GM12892 (cell line): ENCODE results near the gene TBC1D22A.

Experiments used
- DNase-seq: peaks from one replicate; pipeline ENCODE4 v3.0.0; 2011; ENCODE audit not compliant: insufficient read length
- FAIRE-seq: peaks from 2 replicates; lab custom pipeline; 2011; peaks lifted over from hg19 to GRCh38; lab: Jason Lieb, UNC
- POLR2A ChIP-seq: IDR thresholded peaks from 2 replicates; pipeline ENCODE4 v1.6.1; 2011; ENCODE audit warnings: low read depth, low read length, control low read depth
- POLR2AphosphoS5 ChIP-seq: IDR thresholded peaks from 2 replicates; pipeline ENCODE4 v1.6.1; 2011; ENCODE audit warnings: low read depth, low read length, control low read depth
- TAF1 ChIP-seq: IDR thresholded peaks from 2 replicates; pipeline ENCODE4 v1.6.1; 2011; ENCODE audit warnings: low read depth, mild to moderate bottlenecking, control low read depth, low read length, borderline replicate concordance

Gene TBC1D22A

DNA sequence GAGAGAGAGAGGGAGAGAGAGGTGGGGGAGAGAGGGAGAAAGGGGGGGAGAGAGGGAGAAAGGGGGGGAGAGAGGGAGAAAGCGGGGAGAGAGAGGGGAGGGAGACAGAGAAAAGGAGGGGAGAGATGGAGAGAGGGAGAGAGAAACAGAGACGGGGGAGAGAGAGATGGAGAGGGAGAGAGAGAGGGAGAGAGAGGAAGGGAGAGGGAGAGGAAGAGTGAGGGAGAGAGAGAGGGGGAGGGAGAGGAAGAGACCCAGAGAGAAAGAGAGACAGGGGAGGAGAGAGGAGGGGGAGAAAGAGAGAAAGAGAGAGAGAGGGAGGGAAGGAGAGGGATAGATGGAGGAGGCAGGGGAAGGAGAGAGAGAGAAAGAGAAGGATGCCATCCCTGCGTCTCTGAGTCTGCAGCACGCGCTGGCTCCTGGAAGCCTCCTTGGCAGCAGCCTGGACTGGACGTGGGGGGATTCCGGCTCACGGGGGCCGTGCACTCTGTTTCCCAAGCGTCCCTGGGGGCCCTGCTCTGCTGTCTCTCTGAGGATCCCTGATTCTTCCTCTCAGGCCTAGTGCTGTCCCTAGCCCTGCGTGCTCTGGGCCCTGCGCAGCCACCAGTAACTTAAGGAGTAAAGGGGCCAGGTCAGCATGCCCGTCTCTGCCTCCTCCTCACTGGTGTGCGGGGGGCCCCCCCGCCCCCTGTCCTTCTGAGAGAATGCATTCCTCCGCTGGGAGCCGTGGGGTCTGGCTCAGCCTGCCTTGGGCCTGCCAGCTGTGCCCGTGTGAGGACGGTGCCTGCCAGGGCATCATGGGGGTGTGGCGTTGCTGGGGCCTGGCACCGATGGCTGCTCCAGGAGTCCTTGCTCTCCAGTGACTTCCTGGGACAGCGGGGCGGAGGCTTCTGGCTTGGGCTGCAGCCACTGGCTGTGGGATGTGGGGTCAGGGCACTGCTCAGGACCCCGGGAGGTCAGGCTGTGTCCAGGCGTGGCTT, 429.5 kb downstream of the TBC1D22A start:
- TF ChIP-seq POLR2AphosphoS5 (no peak), POLR2A (no peak), TAF1 (no peak)
- DNase-seq = peak; percentile 7
- no peak for FAIRE-seq

DNA sequence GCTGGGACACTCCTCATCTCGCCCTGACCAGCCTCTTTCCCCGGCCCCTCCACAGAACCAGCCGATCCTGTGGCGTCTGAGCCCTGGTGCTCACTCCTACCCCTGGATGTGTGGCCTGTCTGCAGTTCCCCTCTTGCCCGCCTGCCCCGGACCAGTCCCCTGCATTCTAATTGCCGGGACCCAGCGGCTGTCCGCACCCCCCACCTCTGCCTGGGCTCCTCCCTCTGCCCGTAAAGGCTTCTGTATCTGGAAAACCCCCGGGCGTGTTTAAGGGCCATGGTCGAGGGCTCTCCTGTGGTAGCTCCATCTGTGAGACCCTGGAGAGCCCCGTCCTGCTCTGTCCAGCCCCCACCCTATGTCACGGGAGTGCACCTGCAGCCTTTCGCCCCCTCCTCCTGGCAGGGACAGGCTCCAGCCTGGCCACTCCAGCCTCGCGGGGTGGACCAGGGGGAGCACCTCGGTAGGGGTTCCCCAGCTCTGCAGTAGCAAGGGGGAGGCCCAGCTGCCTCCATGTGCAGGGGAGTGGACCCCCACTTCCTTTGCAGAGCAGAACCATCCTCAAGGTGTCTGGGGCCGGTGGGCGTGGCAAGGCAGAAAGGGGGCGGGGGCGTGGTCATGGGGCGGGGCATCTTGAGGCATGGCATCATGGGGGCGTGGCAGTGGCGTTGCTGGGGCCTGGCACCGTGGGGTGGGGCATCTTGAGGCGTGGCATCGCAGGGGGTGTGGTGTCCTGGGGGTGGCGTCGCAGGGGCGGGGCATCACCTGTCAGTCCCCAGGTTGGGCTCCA, 430.4 kb downstream of the TBC1D22A start:
- peak; percentile 37 for DNase-seq
- no peak for FAIRE-seq
- no peak for TF ChIP-seq TAF1
- no peak for TF ChIP-seq POLR2AphosphoS5
- no peak for TF ChIP-seq POLR2A

DNA sequence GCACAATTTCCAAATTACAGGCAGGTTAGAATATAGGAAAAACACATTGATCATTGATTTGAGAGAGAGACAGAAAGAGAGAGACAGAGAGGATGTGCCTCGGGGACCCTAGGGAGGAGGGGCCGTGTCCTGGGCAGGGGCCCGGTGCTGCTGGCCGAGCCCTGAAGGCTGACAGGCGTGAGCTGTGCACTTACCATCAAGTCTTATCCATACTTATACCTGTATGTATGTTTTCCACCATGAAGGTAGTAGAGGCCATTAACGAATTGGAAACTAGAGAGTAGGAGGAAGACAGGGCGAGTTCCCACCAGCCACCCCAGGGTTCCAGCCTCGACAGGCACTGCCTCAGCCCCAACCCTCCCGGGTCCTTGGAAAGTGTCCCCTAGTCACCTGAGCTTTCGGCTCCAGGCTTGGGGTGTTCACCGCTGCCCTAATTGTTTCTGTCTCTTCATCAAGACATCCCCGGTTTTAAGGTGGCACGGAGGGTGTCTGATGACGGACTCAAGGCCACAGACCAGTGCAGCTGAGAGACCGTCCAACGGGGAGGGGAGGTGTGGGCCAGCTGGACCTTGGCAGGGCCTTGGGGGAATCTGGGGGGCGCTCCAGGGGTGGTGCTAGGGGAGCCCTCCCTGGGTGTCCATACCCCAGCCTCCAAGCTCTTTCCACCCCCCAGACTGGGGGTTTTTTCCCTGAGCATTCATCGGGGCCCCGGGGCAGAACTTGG, 431.3 kb downstream of the TBC1D22A start:
- DNase-seq = no peak
- TF ChIP-seq TAF1 (no peak), POLR2A (no peak), POLR2AphosphoS5 (no peak)
- no peak for FAIRE-seq

GRCh38 chr22:47194476-47195155, 432.2 kb downstream of the TBC1D22A start:
- DNase-seq (no peak), FAIRE-seq (no peak)
- TF ChIP-seq POLR2A (no peak), TAF1 (no peak), POLR2AphosphoS5 (no peak)

- FAIRE-seq (no peak), DNase-seq (no peak)
- TF ChIP-seq TAF1 (no peak), POLR2A (no peak), POLR2AphosphoS5 (no peak)
Measured at GRCh38 chr22:47195156-47195483, 432.7 kb downstream of the TBC1D22A start.

GRCh38 chr22:47195484-47196165, 433.2 kb downstream of the TBC1D22A start:
- DNase-seq (no peak), FAIRE-seq (no peak)
- TF ChIP-seq POLR2A (no peak), TAF1 (no peak), POLR2AphosphoS5 (no peak)

DNA sequence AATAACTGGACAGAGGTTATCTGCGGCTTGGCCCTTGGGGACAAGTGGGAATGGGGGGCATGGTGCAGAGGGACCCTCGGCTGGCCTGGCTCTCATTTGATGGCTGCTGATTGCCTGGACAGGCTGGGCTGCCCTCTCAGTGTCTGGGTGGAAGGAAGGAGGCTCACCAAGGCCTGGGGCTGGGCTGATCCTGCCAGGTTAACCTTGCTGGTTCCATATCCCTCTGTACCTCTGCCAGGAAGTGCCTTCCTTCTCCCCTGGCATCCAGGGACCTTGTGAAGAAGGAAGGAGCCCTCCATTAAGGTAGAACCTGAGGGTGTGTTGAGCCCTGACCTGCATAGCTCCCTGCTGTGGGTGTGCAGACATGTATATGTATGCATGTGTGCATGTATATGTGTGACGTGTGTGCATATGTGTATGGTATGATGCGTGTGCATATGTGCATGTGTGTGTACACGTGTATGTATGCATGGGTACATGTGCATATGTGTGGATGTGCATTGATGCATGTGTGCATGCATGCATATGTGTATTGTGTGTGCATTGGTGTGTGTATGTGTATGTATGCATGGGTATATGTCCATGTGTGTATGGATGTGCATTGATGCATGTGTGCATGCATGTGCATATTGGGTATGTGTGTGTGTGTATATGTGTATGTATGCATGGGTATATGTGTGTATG, 433.9 kb downstream of the TBC1D22A start:
- DNase-seq (no peak), FAIRE-seq (no peak)
- TF ChIP-seq POLR2A (0 out of 2 replicates have a peak, but pooled peaks have one; percentile 16), POLR2AphosphoS5 (no peak)

DNA sequence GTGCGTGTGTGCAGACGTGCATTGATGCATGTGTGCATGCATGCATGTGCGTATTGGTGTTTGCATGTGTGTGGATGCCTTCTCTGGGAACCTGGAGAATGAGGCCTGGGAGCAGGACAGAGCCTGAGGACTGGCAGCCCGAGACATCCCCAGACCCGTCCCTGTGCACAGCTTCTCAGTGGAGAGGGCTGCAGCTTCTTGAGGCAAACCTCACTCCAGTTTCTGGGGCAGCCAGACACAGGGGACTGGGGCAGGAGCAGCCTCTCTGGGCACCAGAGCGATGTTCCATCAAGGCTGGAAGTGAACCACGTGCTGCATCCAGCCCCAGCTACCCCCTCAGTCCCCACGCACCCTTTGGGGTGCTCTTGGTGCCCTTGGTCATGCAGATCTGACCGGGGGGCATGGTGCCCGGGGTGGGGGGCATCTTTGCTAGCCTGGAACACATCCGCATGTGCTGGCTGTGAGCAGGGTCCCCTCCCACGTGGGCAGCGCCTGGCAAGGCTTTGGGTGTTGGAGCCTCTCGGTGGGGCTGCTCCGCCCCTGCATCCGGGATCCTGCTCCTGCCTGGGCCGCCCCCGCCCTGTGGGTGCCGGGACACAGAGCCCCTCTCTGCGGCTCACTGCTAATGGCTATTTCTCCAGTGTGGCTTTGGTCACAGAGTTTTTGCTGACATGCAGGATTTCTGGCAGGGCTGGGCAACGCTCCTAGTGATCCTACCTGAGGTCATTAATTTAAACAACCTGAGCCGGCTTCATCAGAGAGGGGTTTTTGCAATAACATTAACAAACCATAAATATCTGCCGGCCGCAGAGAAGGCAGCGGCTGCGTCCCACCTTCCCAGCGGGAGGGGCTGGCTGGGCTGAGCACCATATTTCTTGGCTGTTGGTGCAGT, 434.7 kb downstream of the TBC1D22A start:
- TF ChIP-seq TAF1 (no peak), POLR2AphosphoS5 (no peak), POLR2A (no peak)
- FAIRE-seq = no peak

GRCh38 chr22:47197773-47198500, 435.5 kb downstream of the TBC1D22A start:
- FAIRE-seq (no peak), DNase-seq (no peak)
- no peak for TF ChIP-seq POLR2A
- no peak for TF ChIP-seq TAF1
- no peak for TF ChIP-seq POLR2AphosphoS5

More for the DNA sequence above, 434.7 kb downstream of the TBC1D22A start:
- DNase-seq = no peak
